Dedifferentiated amniotic fluid mesenchymal stem cell (primary cell): ENCODE results near the gene MMP17.

Experiments used
- DNase-seq: peaks from one replicate; pipeline ENCODE4 v3.0.0-alpha.2; 2016; ENCODE audit errors: extremely low spot score

Gene MMP17

DNA sequence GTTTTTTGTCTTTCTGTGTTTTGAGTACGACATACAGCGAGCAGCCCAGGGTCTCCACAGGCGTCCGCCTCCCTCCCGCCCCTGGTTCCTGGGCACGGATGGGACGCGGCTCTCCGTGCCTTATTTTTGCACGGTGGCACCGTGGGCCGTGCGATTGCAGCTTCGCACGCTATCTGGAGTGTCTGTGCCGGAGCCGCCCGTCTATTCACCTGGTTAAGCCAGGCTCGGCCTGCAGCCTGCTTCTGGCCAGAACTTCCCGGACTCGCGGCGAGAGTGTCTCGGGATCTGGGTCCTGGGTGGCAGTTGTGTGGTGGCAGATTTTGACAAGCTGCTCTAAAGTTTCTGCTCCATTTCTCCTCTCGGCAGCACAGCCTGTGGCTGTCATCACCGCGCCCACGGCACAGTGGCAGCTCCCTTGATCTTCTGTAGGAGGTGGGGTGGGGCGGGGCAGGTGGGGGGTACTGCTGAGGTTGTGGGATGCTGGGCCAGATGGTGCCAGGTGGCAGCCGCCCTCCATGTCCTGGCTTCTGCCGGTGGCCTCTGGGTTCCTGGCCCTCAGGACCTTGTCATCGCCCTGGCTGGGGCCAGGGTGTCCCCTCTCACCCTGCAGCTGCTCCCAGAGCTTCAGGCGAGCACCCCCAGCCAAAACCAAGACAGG lies 2.9 kb downstream of the MMP17 start:
- DNase-seq = no peak

DNA sequence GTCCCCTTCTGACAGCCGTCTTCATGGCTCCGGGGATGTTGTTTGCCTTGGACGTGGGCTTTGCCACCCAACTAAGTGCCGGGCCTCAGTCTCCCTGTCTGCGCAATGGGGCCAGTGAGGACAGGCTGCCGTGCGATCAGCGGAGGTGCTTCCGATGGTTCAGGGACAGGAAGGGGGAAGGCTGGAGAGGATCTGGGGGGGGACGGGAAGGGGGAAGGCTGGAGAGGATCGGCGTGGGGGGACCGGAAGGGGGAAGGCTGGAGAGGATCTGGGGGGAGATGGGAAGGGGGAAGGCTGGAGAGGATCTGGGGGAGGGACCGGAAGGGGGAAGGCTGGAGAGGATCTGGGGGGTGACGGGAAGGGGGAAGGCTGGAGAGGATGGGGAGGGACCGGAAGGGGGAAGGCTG lies 3.4 kb downstream of the MMP17 start:
- peak; percentile 37 for DNase-seq

DNA sequence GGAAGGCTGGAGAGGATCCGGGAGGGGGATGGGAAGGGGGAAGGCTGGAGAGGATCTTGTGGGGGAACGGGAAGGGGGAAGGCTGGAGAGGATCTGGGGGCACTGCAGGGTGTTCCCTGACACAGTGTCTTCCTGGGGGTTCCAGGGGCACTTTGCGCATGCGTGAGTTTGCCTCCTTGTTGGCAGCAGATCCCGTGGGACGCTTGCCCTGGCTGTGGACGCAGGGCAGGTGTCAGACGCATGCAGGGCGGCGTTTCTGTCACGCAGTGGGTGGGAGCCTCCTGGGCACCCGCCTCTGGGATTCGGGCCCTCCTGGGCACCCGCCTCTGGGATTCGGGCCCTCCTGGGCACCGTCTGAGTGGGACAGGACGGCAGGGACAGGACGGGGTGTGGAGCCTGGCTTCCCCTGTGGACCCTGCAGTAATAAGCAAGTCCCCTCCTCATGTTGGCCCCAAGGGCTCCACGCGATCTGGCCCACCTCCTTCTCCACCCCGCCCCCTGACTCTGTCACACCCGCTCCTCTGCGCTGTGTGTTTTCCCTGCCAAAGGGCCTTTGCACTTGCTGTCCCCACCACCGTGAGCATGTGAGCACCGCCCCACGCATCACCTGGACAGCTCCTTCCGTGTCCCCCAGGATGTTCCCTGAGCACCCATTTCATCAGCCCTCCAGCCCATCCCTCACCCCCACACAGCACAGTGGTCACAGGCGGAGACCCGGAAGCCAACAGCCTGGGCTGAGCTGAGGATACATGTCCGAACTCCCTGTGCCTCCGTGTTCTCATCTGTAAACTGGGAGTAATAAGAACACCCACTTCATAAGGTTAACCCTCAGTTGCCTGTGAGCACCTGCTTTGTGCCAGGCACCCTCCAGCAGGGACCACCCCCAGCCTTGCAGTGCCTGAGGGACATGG lies 4.4 kb downstream of the MMP17 start:
- no peak for DNase-seq

DNA sequence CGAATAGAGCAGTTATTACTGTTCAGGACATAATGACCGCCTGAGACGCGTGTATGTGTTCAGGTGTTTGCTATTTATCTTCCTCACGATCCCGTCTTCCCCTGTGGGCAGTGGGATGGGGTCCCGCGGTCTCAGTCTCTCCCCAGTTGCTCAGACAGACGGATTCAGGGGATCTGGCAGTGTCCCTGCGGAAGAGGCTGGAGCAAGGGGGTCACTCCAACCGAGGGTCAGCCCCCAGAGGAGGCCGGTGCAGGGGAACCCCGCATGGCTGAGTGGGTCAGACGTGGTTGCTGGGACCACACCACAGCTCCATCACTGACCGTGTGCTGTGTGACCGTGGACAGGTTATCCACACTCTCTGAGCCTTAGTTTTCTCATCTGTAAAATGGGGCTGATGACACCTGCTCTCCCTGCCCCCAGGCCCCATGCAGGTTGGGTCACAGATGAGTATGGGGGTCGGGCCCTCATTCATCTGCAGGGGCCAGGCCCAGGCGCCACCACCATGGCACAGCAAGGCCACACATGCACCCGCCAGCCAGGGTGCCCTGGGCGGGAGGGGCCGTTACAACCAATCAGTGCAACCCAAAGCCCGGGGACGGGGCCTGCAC lies 5.2 kb downstream of the MMP17 start:
- no peak for DNase-seq

DNA sequence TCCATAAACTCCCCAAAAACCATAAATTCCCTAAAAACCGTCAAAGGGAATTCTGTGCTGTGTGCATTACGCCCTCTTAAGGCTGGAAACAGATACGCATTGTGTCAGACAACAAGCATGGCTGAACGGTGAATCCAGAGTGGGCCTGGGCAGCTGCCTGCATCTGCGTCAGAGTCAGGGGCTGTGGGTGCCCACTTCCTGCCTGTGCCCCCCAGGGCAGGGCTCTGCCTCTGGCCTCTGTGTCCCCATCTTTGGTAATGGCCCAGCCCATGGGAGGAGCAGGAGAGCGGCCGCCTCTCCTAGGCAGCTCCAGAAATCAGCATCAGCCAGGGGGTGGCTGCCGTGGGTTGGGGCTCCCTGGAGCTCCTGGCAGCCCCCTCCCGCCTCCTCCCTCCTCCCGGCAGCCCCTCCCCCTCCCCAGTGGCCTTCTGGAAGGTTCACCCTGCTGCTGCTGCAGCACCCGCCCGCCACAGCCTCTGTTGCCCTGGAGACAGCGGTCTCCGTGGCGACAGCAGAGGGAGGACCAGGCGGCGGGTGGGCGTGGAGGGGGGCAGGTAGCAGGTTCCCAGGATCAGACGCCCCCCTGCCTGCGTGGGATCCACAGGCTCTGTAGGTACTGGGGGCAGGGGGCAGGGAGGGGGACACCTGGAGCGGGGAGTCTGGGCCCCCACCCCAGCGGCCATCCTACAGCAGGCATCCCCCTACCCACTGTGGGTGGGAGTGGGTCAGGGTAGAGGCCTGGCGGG lies 5.9 kb downstream of the MMP17 start:
- no peak for DNase-seq

DNA sequence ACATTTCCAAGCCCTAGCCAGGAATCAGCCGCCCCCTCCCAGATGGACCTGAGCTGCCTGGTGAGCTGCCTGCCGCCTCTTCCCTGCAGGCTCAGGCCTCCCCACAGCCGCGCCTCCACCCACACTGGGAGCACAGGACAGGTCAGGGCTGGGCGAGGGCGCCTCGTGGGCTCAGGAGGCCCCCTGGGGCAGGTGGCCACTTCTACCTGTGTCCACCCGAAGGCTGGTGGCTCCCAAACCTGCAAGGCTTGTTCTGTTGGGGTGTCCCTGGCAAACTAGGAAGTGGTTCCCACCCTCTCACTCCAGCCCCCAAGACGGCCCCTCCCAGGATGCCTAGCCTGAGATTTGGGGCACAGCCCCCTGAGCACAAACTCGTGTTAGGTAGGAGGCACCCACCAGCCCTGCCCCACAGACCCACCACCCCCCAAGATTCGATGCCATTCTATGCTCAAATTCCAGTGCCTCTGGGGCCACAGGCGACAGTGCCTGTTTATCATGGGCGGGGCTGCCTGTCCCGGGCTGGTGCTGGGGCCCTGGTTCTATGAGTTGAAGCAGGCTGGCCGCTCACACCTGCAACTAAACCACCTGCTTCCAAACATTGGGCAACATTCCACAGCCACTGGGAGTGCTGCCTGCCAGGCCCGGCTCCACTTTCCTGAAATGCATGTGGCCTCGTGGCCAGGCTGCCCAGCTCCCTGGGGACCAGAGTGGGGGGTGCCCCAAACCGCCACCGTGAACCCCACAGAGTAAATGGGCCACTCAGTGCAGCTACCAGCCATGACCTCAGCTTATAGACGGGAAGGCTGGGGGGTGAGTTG lies 6.8 kb downstream of the MMP17 start:
- no peak for DNase-seq

DNA sequence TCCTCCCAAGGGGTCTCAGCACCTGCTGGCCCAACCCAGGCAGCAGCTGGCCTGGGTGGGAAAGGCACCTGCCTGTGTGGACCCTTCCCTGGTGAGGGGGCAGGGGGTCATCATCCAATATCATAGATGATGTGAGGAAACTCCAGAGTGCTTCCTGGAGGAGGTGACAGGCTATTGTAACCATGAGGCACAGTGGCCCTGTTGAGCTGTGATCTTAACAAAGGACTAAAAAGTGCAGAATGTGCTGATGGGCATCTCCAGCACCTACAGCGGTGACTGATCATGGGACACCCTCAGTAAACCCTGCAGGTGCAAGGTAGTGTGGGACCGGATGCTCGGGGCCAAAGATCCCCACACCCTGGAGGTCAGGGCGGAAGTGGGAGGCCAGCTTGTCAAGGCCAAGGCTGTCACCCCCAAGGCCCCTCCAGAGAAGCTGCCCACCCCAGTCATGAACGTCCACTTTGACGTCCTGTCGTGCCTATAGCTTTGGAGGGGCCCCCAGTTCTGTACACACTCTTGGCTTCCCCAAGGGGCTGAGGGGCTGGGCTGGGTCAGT lies 7.5 kb downstream of the MMP17 start:
- DNase-seq = no peak

DNA sequence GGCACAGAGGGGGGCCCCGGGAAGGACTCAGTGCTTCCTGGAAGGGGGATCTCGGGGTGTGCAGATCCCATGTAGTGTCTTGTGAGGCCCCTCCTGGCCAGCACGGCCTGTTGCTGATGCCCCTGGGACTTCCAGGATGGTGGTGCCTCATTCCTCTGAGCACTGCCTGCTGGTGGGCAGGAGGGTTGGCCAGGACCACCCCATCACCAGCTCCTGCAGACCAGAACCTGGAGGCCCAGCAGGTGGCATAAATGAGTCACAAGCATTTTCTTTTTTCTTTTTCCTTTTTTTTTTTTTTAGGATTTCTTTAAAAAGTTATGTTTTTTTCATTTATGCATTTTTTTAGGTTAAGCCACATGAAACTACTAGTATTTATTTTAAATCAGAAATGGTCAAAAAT lies 8.0 kb downstream of the MMP17 start:
- DNase-seq = no peak

DNA sequence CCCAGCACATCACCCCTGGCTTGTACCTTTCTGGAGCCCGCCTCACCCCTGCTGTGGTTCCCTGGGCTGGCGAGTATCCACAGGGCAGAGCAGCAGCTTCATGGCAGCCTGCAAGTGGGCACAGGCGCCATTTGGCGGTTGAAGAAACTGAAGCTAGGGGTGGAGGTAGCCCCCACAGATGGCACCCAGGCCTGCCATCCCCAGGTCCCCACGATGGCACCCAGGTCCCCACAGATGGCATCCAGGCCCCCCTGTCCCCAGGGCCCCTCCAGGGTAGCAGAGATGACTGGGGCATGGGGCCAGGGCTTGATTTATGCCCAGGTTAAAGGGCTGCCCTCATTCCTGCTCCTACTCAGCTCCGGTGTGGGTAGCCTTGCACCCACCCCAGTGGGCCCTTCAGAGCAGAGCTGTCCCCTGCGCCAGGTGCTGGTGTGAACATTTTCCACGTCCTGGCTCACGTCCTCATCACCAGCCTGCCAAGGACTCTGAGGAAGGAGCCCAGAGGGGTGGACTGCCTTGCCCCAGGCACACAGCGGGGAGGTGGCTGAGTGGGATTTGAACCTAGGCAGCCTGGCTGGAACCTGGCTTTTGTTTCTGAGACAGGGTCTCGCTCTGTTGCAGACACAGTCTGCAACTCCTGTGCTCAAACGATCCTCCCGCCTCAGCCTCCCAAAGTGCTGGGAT lies 8.7 kb downstream of the MMP17 start:
- DNase-seq = no peak

DNA sequence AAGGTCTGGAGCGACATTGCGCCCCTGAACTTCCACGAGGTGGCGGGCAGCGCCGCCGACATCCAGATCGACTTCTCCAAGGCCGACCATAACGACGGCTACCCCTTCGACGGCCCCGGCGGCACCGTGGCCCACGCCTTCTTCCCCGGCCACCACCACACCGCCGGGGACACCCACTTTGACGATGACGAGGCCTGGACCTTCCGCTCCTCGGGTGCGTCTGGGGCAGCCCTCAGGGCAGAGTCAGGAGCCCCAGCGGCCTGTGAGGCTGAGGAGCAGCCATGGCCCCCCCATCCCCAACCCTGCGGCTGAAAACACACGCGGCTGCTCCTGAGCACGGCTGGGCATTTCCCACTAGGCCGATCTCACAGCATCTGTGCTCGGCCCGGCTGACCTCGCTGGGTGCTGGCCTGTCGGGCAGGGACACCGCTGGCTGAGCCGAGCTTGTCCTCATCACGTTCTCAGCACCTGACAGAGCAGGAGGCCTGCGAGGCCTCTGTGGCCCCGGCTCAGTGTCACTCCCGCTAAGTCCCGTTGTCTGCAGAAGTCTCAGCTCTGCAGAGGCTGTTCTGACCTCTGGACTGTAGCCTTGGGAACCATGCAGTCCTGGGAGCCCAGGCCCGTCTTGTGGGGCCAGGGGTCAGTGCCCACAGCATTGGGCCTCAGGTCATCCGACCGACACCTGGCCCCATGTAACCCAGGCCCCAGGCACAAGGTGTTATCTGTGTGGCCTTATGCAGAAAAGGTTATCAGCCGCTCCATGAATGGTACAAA lies 12.6 kb downstream of the MMP17 start:
- DNase-seq = no peak

DNA sequence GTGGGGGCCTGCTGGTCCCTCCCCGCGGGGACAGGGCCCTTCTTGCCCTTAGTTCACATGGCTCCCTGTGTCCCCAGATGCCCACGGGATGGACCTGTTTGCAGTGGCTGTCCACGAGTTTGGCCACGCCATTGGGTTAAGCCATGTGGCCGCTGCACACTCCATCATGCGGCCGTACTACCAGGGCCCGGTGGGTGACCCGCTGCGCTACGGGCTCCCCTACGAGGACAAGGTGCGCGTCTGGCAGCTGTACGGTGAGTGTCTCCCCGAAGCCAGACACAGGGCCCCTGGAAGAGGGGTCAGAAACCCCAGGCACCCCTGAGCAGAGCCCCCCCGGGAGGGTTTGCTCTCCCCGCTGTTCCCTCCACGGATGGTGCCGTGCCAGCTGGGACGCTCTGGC lies 13.4 kb downstream of the MMP17 start:
- DNase-seq = no peak

DNA sequence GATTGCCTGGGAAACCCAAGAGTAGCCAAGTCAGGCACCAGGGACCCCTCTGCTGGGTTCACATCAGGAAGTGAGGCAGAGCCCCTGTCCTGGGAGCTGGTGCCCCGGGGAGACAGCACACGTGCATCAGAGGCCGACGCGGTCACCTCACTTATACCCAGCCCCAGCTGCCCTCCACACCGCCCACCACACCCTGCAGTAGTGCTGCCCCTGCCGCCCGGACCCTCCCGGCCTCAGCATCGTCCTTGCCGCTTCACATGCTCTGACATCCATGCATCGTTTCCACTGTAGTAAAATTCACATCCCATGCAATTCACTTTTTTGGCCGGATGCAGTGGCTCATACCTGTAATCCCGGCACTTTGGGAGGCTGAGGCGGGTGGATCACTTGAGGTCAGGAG lies 14.0 kb downstream of the MMP17 start:
- DNase-seq = no peak

DNA sequence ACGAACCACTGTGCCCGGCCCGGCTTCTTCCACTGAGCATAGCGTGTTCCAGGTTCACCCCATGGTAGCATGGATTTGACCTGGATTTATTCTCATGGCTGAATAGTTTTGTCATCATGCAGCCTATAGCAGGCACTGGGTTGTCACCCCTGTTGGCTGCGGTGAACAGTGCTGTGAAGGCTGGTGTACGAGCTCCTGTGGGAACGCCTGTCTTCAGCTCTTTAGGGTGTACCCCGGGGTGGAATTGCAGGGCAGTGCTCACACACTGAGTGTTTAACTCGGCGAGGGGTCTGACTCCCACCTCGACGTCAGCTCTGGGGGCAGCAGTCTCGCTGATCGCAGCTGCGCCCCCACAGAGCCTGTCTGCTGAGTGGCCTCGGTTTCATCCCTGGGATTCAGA lies 15.3 kb downstream of the MMP17 start:
- DNase-seq = no peak

DNA sequence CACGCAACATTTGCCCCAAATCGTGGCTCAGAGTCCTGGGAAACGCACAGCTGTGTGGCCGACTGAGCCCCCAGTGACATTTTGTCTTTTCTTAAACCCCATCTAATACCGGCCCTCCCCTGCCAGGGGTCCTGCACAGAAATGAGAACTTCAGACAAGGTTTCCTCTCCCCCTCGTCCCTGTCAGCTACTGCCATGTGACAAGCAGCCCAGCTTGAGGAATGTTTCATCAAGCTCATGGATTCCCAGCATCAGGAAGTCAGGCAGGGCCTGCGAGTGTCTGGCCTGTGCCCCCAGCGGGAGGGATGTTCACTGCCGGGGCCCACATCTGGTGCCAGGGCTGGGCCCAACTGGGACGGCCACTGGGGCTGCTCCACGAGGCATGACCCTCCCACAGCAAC lies 15.9 kb downstream of the MMP17 start:
- no peak for DNase-seq

DNA sequence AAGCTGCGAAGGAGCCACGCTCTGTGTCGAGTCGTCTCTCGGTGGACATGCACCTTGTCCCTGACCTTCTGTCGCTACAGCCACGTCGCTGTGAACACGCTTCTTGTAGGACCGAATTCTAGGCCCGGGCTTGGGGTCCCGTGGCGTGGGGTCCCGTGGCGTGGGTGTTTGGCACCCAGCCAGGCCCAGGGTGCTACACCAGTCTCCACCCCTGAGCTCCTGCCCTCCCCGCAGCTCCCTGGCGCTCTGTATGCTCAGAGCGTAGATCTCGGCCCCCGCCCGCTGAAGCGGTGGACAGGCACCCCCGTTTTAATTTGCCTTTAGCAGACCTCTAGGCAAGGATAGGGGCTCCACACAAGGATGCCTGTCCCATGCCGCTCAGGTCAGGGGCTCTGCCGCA lies 16.5 kb downstream of the MMP17 start:
- DNase-seq = no peak

DNA sequence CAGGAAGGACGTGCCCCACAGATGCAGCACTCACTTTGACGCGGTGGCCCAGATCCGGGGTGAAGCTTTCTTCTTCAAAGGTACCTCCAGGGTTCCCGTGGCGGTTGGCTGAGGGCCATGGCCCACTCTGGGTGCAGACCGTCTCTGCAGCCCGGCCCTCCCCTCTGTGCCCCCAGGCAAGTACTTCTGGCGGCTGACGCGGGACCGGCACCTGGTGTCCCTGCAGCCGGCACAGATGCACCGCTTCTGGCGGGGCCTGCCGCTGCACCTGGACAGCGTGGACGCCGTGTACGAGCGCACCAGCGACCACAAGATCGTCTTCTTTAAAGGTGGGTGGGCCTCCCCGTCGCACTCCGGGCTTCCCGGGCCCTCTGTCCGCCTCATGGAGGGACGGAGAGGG lies 16.9 kb downstream of the MMP17 start:
- DNase-seq = no peak

DNA sequence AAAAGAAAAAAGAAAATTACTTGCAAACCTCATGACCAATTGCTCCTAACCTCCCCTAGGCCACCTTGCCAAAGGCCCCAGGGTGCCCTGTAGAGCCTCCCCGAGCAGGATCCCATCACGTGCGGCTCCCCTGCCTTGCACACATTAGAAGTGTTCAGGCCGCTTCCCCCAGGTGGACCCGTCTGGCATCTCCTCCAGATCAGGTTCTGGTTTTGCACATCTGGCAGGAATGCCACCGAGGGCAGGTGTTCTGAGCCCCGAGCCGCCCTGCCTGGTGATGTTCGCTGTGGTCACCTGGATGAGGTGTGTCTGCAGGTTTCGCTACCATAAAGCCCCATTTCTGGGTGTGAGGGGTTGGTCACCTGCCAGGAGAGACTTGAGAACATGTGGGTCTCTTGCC lies 19.3 kb downstream of the MMP17 start:
- no peak for DNase-seq

DNA sequence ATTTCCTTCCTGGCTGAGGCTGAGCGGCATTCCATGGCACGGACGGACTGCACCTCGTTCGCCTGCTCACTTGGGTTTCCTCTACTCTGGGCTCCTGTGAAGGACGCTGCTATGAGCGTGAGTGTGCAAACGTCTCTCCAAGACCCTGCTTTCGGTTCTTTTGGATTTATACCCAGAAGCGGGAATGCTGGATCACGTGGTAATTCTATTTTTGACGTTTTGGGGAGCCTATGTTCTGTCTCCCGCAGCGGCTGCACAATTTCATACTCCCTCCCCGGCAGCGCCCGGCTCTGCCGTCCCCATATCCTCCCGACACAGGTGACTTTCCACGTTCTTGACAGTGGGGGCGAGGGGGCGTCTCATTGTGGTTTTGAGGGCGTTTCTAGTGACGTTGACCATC lies 20.6 kb downstream of the MMP17 start:
- DNase-seq = no peak

DNA sequence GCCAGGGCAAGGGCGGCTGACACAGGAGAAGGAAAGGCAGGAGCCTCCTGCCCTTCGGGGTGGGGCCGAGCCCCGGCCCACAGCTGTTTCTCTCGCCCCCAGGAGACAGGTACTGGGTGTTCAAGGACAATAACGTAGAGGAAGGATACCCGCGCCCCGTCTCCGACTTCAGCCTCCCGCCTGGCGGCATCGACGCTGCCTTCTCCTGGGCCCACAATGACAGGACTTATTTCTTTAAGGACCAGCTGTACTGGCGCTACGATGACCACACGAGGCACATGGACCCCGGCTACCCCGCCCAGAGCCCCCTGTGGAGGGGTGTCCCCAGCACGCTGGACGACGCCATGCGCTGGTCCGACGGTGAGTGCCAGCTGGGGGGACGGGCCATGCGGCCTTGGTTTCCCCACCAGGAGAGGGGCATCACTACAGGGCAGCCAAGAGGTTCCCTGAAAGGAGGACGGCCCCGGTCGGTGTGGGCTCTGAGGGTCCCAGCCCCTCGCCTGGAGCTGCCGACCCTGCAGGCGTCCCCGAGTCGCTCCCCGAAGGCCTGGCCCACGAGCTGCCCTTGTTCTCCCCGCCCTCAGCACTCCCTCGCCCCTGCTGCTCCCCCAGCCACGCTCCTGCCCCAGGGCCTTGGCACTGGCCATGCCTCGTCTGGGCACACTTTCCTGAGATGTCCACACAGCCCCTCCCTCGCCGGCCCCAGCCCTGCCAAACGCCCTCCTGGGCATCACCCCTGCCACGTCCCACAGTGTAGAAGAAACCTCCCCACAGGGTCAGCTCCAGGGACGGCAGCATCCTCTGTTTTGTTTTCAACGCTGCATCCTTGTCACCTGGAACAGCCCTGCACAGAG lies 21.7 kb downstream of the MMP17 start:
- no peak for DNase-seq
